HepG2 (cell line): ENCODE results near the gene FAM234B. TPM values are rescaled to one million over a fixed set of nuclear protein-coding genes. Genes with fewer than 3 reads are reported as not detected.

ENCODE experiments used
- ATAC-seq: fragments of 200-7000 bp; cut with Tn5 transposase; 3 replicates; pipeline ENCODE4 v1.9.1; 2020; ENCODE audit warnings: mild to moderate bottlenecking, moderate library complexity
- BruUV-seq: library from RNA; stranded (reverse); fragments of 400-500 nt; replicated peaks from 2 replicates; lab custom pipeline; 2021; lab: Mats Ljungman, UMichigan
- CTCF ChIA-PET: fragments of 300-600 bp; formaldehyde crosslinking; extraction: SDS; loops from one replicate; lab custom pipeline; 2021; ENCODE audit warnings: low total read pairs, inconsistent platforms, low intra/inter-chr PET ratio; lab: Yijun Ruan, JAX
- POLR2A ChIA-PET: fragments of 350-600 bp; sonication (Branson Sonifier 250); formaldehyde crosslinking; loops from one replicate; lab custom pipeline; 2020; ENCODE audit warnings: antibody characterized with exemption, inconsistent platforms; lab: Yijun Ruan, JAX
- DNase-seq: peaks from one replicate; pipeline ENCODE4 v3.0.0-alpha.2; 2015; ENCODE audit warnings: low spot score
- FAIRE-seq: peaks from 3 replicates; lab custom pipeline; 2011; peaks lifted over from hg19 to GRCh38; lab: Jason Lieb, UNC
- H2AFZ ChIP-seq: one replicate; pipeline ENCODE4 v1.6.1; 2011; ENCODE audit warnings: low read length, inconsistent platforms
- H3K27ac ChIP-seq: fragments of 300-600 bp; 3 replicates; pipeline ENCODE4 v1.8.0; 2011; ENCODE audit warnings: mixed run types, mild to moderate bottlenecking, mixed read lengths, low read length, inconsistent platforms; ENCODE audit not compliant: insufficient read depth; ENCODE audit errors: extremely low read length
- H3K27me3 ChIP-seq, 2 experiments: fragments of 200-600 bp in 1 of 2; 2 replicates in 1 of 2; 3 replicates in 1 of 2; pipeline versions ENCODE4 v1.6.0 to v1.8.0; 2011; ENCODE audit warnings: low read length in 2 of 2, mild to moderate bottlenecking in 2 of 2, moderate library complexity in 2 of 2, inconsistent platforms in 1 of 2; ENCODE audit not compliant: insufficient read depth in 2 of 2, control insufficient read depth in 1 of 2
- H3K36me3 ChIP-seq, 2 experiments: fragments of 200-600 bp in 1 of 2; replicated peaks in 1 of 2; 2 replicates in 1 of 2; 3 replicates in 1 of 2; pipeline versions ENCODE4 v1.5.1 to v1.8.0; 2011; ENCODE audit warnings: low read length in 2 of 2, inconsistent platforms in 1 of 2; ENCODE audit not compliant: insufficient read depth in 2 of 2, control insufficient read depth in 1 of 2
- H3K4me1 ChIP-seq: 2 replicates; pipeline ENCODE4 v1.5.1; 2012; ENCODE audit warnings: low read length, inconsistent platforms; ENCODE audit not compliant: insufficient read depth
- H3K4me2 ChIP-seq: 2 replicates; pipeline ENCODE4 v1.6.0; 2011; ENCODE audit warnings: low read depth, low read length, inconsistent platforms
- H3K4me3 ChIP-seq, 3 experiments: fragments of 200-600 bp in 1 of 3; sonication (generic), shearing (Covaris generic) in 1 of 3; replicated peaks in 1 of 3; 2 replicates each; pipeline ENCODE4 v1.5.1; 2011 to 2016; ENCODE audit warnings: low read length in 3 of 3, inconsistent platforms in 2 of 3, low read depth in 2 of 3, mild to moderate bottlenecking in 2 of 3, control low read depth in 1 of 3, mixed read lengths in 1 of 3; ENCODE audit not compliant: insufficient read depth in 1 of 3
- H3K79me2 ChIP-seq: one replicate; pipeline ENCODE4 v1.6.1; 2011; ENCODE audit warnings: low read length, inconsistent platforms; ENCODE audit not compliant: insufficient read depth
- H3K9ac ChIP-seq: 2 replicates; pipeline ENCODE4 v1.6.0; 2011; ENCODE audit warnings: mild to moderate bottlenecking, low read depth, low read length, inconsistent platforms; ENCODE audit not compliant: insufficient read depth
- H3K9me3 ChIP-seq: 2 replicates; pipeline ENCODE4 v1.5.1; 2012; ENCODE audit warnings: mild to moderate bottlenecking, low read length
- H4K20me1 ChIP-seq: 2 replicates; pipeline ENCODE4 v1.6.0; 2011; ENCODE audit warnings: inconsistent platforms, mild to moderate bottlenecking, low read length, moderate library complexity; ENCODE audit not compliant: insufficient read depth
- ATAD3A ChIP-seq: sonication (generic); formaldehyde crosslinking; IDR thresholded peaks from 2 replicates; pipeline ENCODE4 v1.4.0; 2020; ENCODE audit warnings: missing genetic modification reagents
- CSRNP1 ChIP-seq: sonication (generic); formaldehyde crosslinking; IDR thresholded peaks from 2 replicates; pipeline ENCODE4 v1.8.1; 2023; ENCODE audit warnings: mild to moderate bottlenecking, missing genetic modification reagents
- HDAC6 ChIP-seq: fragments of 200-600 bp; sonication (generic); IDR thresholded peaks from 2 replicates; pipeline ENCODE4 v1.7.0; 2017; ENCODE audit warnings: mild to moderate bottlenecking, antibody characterized with exemption, low read length, low read depth
- KLF13 ChIP-seq: sonication (generic); formaldehyde crosslinking; IDR thresholded peaks from 2 replicates; pipeline ENCODE4 v1.4.0; 2020; ENCODE audit warnings: mild to moderate bottlenecking, missing genetic modification reagents
- PBX3 ChIP-seq: sonication (generic); formaldehyde crosslinking; IDR thresholded peaks from 2 replicates; pipeline ENCODE4 v1.8.1; 2023; ENCODE audit warnings: missing genetic modification reagents, inconsistent platforms, borderline replicate concordance
- ZNF331 ChIP-seq: sonication (generic); formaldehyde crosslinking; IDR thresholded peaks from 2 replicates; pipeline ENCODE4 v1.4.0; 2020; ENCODE audit warnings: missing genetic modification reagents
- ZNF557 ChIP-seq: sonication (generic); formaldehyde crosslinking; IDR thresholded peaks from 2 replicates; pipeline ENCODE4 v1.4.0; 2020; ENCODE audit warnings: missing genetic modification reagents
- WGBS: methylation state at CpG from one replicate; pipeline ENCODE4 v1.1.6; 2017; ENCODE audit warnings: low lambda C conversion rate; 5-methylcytosine and 5-hydroxymethylcytosine counted together
- in situ Hi-C: cut with HindIII; loops from 2 replicates; pipeline ENCODE4 v1.10.0; 2017; ENCODE audit warnings: low pct_unique_long_range_greater_than_20kb; ENCODE audit not compliant: extremely low pct_ligation_motif_present
- intact Hi-C: fragments of 100-400 bp; cut with micrococcal nuclease; formaldehyde crosslinking; loops from one replicate; pipeline ENCODE4 v1.10.0; 2022; ENCODE audit not compliant: unreplicated experiment
- polyA plus RNA-seq, 8 experiments: library from polyadenylated mRNA; depleted of rRNA in 3 of 8; stranded (reverse) in 7 of 8; unstranded in 1 of 8; fragments of >200 nt; fragmentation: Illumina TruSeq in 4 of 8; extraction: Trizol in 4 of 8; gene quantifications; 2 replicates each; pipeline versions ENCODE4 v1.2.1 to v1.2.3, GENCODE V29; 2011 to 2016; ENCODE audit warnings: low read depth in 4 of 8, missing spikeins in 1 of 8, mixed read lengths in 1 of 8; ENCODE audit not compliant: insufficient read depth in 1 of 8
- total RNA-seq, 5 experiments: library from RNA; depleted of rRNA; stranded (reverse); fragments of >200 nt; fragmentation: Illumina TruSeq; extraction: Trizol; gene quantifications; 2 replicates each; pipeline ENCODE4 v1.2.3, GENCODE V29; 2016; ENCODE audit warnings: low read depth in 1 of 5

Gene FAM234B
- total and polyA plus RNA-seq, 2 of the 13 experiments (the other 11 are each of a cell fraction or from before 2014, with no cell fraction given), result 7.8 to 13.8 TPM

- Histone ChIP-seq H4K20me1 (no peaks in the 10 kb centered on the region), H3K79me2 (no peaks in the 10 kb centered on the region), H3K27me3 (no peaks in the 10 kb centered on the region; a peak in 1 of 5 replicates), H2AFZ (no peak overlapping the region), H3K4me3 (no peak overlapping the region), H3K9ac (no peak overlapping the region), H3K4me2 (no peak overlapping the region), H3K36me3 (no peaks in the 10 kb centered on the region), H3K27ac (no peak overlapping the region), H3K9me3 (no peaks in the 10 kb centered on the region), H3K4me1 (no peaks in the 10 kb centered on the region)
- BruUV-seq, result no TSS peak
- 34% methylated on average over 4 of the region's 4 CpGs for WGBS
- DNase-seq, result no peak
- TF ChIP-seq KLF13 (CRISPR knock-in tag) (no peak), HDAC6 (no peak), ZNF557 (CRISPR knock-in tag) (no peak), ZNF331 (CRISPR knock-in tag) (no peak), ATAD3A (CRISPR knock-in tag) (no peak), PBX3 (CRISPR knock-in tag) (no peak), CSRNP1 (CRISPR knock-in tag) (no peak)
- FAIRE-seq, result no peak
- CTCF ChIA-PET, result no interaction called here
- ATAC-seq, result no peak
- POLR2A ChIA-PET, result no interaction called here
- in situ Hi-C loops, result no loop called here
- intact Hi-C loops, result no loop called here
Observed at GRCh38 chr12:13028825-13029570, 15.2 kb upstream of the FAM234B start.
